CD4-positive, CD25-positive, alpha-beta regulatory T cell (primary cell): Measurements from ENCODE around the gene CST5. TPM values are rescaled to one million over a fixed set of nuclear protein-coding genes. Genes with fewer than 3 reads are reported as not detected.

Source experiments
- ATAC-seq, 2 donors: fragments of 150-1000 bp; cut with Tn5 transposase; one replicate each; pipeline ENCODE4 v1.10.0; 2021; ENCODE audit warnings: low read depth in 2 of 2, moderate number of reproducible peaks in 2 of 2, moderate library complexity in 1 of 2
- DNase-seq, 3 donors: peaks; one replicate each; pipeline versions ENCODE4 v3.0.0 to v3.0.0-alpha.2; 2012 to 2022; ENCODE audit warnings: mixed read lengths in 1 of 3
- H3K27ac ChIP-seq: one replicate; pipeline ENCODE4 v1.7.0; 2013; ENCODE audit warnings: mild to moderate bottlenecking, low read length; ENCODE audit not compliant: insufficient read depth, poor library complexity, severe bottlenecking
- H3K27me3 ChIP-seq: one replicate; pipeline ENCODE4 v1.7.0; 2013; ENCODE audit warnings: low read length; ENCODE audit not compliant: control insufficient read depth, insufficient read depth
- H3K36me3 ChIP-seq: one replicate; pipeline ENCODE4 v1.7.0; 2013; ENCODE audit warnings: mild to moderate bottlenecking, low read length, moderate library complexity; ENCODE audit not compliant: control insufficient read depth, insufficient read depth
- H3K4me1 ChIP-seq: 2 replicates; pipeline ENCODE4 v1.7.0; 2013; ENCODE audit warnings: mild to moderate bottlenecking, low read length; ENCODE audit not compliant: insufficient read depth, control insufficient read depth, poor library complexity, severe bottlenecking
- H3K4me3 ChIP-seq: one replicate; pipeline ENCODE4 v1.7.0; 2013; ENCODE audit warnings: low read depth, mild to moderate bottlenecking, low read length, moderate library complexity
- H3K9me3 ChIP-seq, 2 experiments: 1 replicate in 1 of 2; 2 replicates in 1 of 2; pipeline ENCODE4 v1.7.0; 2013; ENCODE audit warnings: low read length in 2 of 2, mild to moderate bottlenecking in 1 of 2, moderate library complexity in 1 of 2; ENCODE audit not compliant: control insufficient read depth in 2 of 2
- H3K27ac Mint-ChIP-seq, 3 donors: one replicate each; pipeline ENCODE4 v1.8.0; 2020 to 2022; ENCODE audit warnings: mild to moderate bottlenecking in 3 of 3, mixed read lengths in 3 of 3, moderate library complexity in 2 of 3
- H3K27me3 Mint-ChIP-seq: one replicate; pipeline ENCODE4 v1.8.0; 2022; ENCODE audit warnings: mild to moderate bottlenecking, mixed read lengths
- H3K36me3 Mint-ChIP-seq: one replicate; pipeline ENCODE4 v1.8.0; 2020; ENCODE audit warnings: mixed read lengths
- H3K4me1 Mint-ChIP-seq, 4 donors: one replicate each; pipeline ENCODE4 v1.8.0; 2020 to 2022; ENCODE audit warnings: mixed read lengths in 4 of 4, mild to moderate bottlenecking in 1 of 4
- H3K4me3 Mint-ChIP-seq, 4 donors: one replicate each; pipeline ENCODE4 v1.8.0; 2020 to 2022; ENCODE audit warnings: mild to moderate bottlenecking in 4 of 4, mixed read lengths in 4 of 4, moderate library complexity in 3 of 4
- H3K9me3 Mint-ChIP-seq, 7 donors: one replicate each; pipeline ENCODE4 v1.8.0; 2020 to 2022; ENCODE audit warnings: mixed read lengths in 7 of 7, mild to moderate bottlenecking in 3 of 7, moderate library complexity in 2 of 7
- polyA plus RNA-seq, 4 donors: library from polyadenylated mRNA; unstranded; fragments of 300-500 nt; fragmentation: Illumina TruSeq; gene quantifications; one replicate each; pipeline ENCODE4 v1.2.3, GENCODE V29; 2021
- total RNA-seq: library from RNA; stranded (reverse); gene quantifications from one replicate; pipeline ENCODE4 v1.2.3, GENCODE V29; 2022

Gene CST5
- total and polyA plus RNA-seq, 5 donors from 2014 or later = not detected

GRCh38 chr20:23923891-23924435 is 44.4 kb upstream of the CST5 start:
- Mint-ChIP-seq H3K27ac (no peak overlapping the region), H3K36me3 (no peaks in the 10 kb centered on the region), H3K4me1 (peaks cover 0 to 39% (median 0%) of the 10 kb centered on the region in 4 donors), H3K9me3 (no peaks in the 10 kb centered on the region), H3K4me3 (no peak overlapping the region), H3K27me3 (no peaks in the 10 kb centered on the region)
- no peaks in the 10 kb centered on the region for H3K9me3 ChIP-seq
- H3K36me3 ChIP-seq = no peaks in the 10 kb centered on the region
- H3K27ac ChIP-seq = no peak overlapping the region
- no peaks in the 10 kb centered on the region for H3K4me1 ChIP-seq
- H3K27me3 ChIP-seq = no peaks in the 10 kb centered on the region
- H3K4me3 ChIP-seq = no peak overlapping the region
- ATAC-seq (no peak), DNase-seq (no peak)

- no peaks in the 10 kb centered on the region for H3K27me3 Mint-ChIP-seq
Measured at GRCh38 chr20:23923311-23923710, 43.8 kb upstream of the CST5 start.

GRCh38 chr20:23920408-23921325 is 41.1 kb upstream of the CST5 start:
- Mint-ChIP-seq H3K27ac (peak overlapping the region; percentile 7 to 69 (median 47)), H3K36me3 (no peaks in the 10 kb centered on the region), H3K27me3 (no peaks in the 10 kb centered on the region), H3K4me3 (peak overlapping the region in 2 of 4 donors; percentile 31 to 41), H3K9me3 (no peaks in the 10 kb centered on the region), H3K4me1 (peaks cover 0 to 25% (median 0%) of the 10 kb centered on the region in 4 donors)
- no peaks in the 10 kb centered on the region for H3K36me3 ChIP-seq
- H3K9me3 ChIP-seq = no peaks in the 10 kb centered on the region
- H3K27me3 ChIP-seq = no peaks in the 10 kb centered on the region
- no peak for DNase-seq
- no peak overlapping the region for H3K27ac ChIP-seq
- no peak for ATAC-seq
- H3K4me3 ChIP-seq = no peak overlapping the region
- no peaks in the 10 kb centered on the region for H3K4me1 ChIP-seq

More at GRCh38 chr20:23923311-23923710, 43.8 kb upstream of the CST5 start:
- Histone ChIP-seq H3K4me1 (no peaks in the 10 kb centered on the region), H3K27ac (no peak overlapping the region), H3K4me3 (no peak overlapping the region), H3K9me3 (no peaks in the 10 kb centered on the region), H3K36me3 (no peaks in the 10 kb centered on the region), H3K27me3 (no peaks in the 10 kb centered on the region)
- H3K4me3 Mint-ChIP-seq = no peak overlapping the region
- ATAC-seq = no peak
- no peak for DNase-seq
- H3K36me3 Mint-ChIP-seq = no peaks in the 10 kb centered on the region
- H3K27ac Mint-ChIP-seq = no peak overlapping the region
- H3K9me3 Mint-ChIP-seq = no peaks in the 10 kb centered on the region
- peaks cover 0 to 34% (median 0%) of the 10 kb centered on the region in 4 donors for H3K4me1 Mint-ChIP-seq

- DNase-seq = no peak
- Histone ChIP-seq H3K27ac (no peak overlapping the region), H3K9me3 (no peaks in the 10 kb centered on the region), H3K4me3 (no peak overlapping the region), H3K4me1 (no peaks in the 10 kb centered on the region), H3K27me3 (no peaks in the 10 kb centered on the region), H3K36me3 (no peaks in the 10 kb centered on the region)
- H3K36me3 Mint-ChIP-seq = no peaks in the 10 kb centered on the region
- no peaks in the 10 kb centered on the region for H3K27me3 Mint-ChIP-seq
- H3K9me3 Mint-ChIP-seq = no peaks in the 10 kb centered on the region
- no peak for ATAC-seq
- H3K27ac Mint-ChIP-seq = no peak overlapping the region
- peaks cover 0 to 25% (median 0%) of the 10 kb centered on the region in 4 donors for H3K4me1 Mint-ChIP-seq
- no peak overlapping the region for H3K4me3 Mint-ChIP-seq
Measured at GRCh38 chr20:23918896-23919295, 39.3 kb upstream of the CST5 start.

- Mint-ChIP-seq H3K36me3 (no peaks in the 10 kb centered on the region), H3K27ac (peak overlapping the region in 2 of 3 donors; percentile 23 to 77), H3K4me3 (no peak overlapping the region), H3K9me3 (no peaks in the 10 kb centered on the region), H3K4me1 (peaks cover 0 to 25% (median 0%) of the 10 kb centered on the region in 4 donors), H3K27me3 (no peaks in the 10 kb centered on the region)
- Histone ChIP-seq H3K4me1 (no peaks in the 10 kb centered on the region), H3K36me3 (no peaks in the 10 kb centered on the region), H3K27ac (no peak overlapping the region), H3K9me3 (no peaks in the 10 kb centered on the region), H3K4me3 (no peak overlapping the region), H3K27me3 (no peaks in the 10 kb centered on the region)
- ATAC-seq (no peak), DNase-seq (no peak)
Measured at GRCh38 chr20:23918101-23918862, 38.7 kb upstream of the CST5 start.

GRCh38 chr20:23917024-23917725 is 37.6 kb upstream of the CST5 start:
- peak overlapping the region in 1 of 3 donors; percentile 72 for H3K27ac Mint-ChIP-seq
- DNase-seq (no peak), ATAC-seq (no peak)
- H3K4me3 Mint-ChIP-seq = no peak overlapping the region
- H3K27me3 Mint-ChIP-seq = no peaks in the 10 kb centered on the region
- no peaks in the 10 kb centered on the region for H3K9me3 Mint-ChIP-seq
- Histone ChIP-seq H3K36me3 (no peaks in the 10 kb centered on the region), H3K27ac (no peak overlapping the region), H3K4me1 (no peaks in the 10 kb centered on the region), H3K27me3 (no peaks in the 10 kb centered on the region), H3K4me3 (no peak overlapping the region), H3K9me3 (no peaks in the 10 kb centered on the region)
- peaks cover 0 to 25% (median 0%) of the 10 kb centered on the region in 4 donors for H3K4me1 Mint-ChIP-seq
- no peaks in the 10 kb centered on the region for H3K36me3 Mint-ChIP-seq

- Mint-ChIP-seq H3K27me3 (no peaks in the 10 kb centered on the region), H3K36me3 (no peaks in the 10 kb centered on the region), H3K4me1 (peaks cover 0 to 22% (median 0%) of the 10 kb centered on the region in 4 donors), H3K27ac (no peak overlapping the region), H3K9me3 (no peaks in the 10 kb centered on the region), H3K4me3 (no peak overlapping the region)
- Histone ChIP-seq H3K9me3 (no peaks in the 10 kb centered on the region), H3K4me3 (no peak overlapping the region), H3K27me3 (no peaks in the 10 kb centered on the region), H3K4me1 (no peaks in the 10 kb centered on the region), H3K27ac (no peak overlapping the region), H3K36me3 (no peaks in the 10 kb centered on the region)
- DNase-seq (no peak), ATAC-seq (no peak)
Measured at GRCh38 chr20:23915844-23916243, 36.3 kb upstream of the CST5 start.
